Fibroblast of mammary gland (primary cell): ENCODE measurements around the gene CYS1.
A peak's percentile ranks its signal among the peaks of the same experiment; 100 is the strongest.
"Not testable (repeated sequence)": the region's sequence is repeated elsewhere in the genome, so short reads cannot be mapped to it uniquely, and the experiment has no call there.

ENCODE experiments used
- DNase-seq: peaks from one replicate; pipeline ENCODE4 v3.0.0-alpha.2; 2010; ENCODE audit warnings: low read depth
- H3K4me3 ChIP-seq: 2 replicates; pipeline ENCODE4 v1.5.1; 2011; ENCODE audit warnings: low read depth, mild to moderate bottlenecking, low read length, moderate library complexity; ENCODE audit not compliant: control insufficient read depth
- CTCF ChIP-seq: conservative IDR thresholded peaks from 2 replicates; pipeline ENCODE4 v1.5.1; 2011; ENCODE audit warnings: low read depth, low read length, inconsistent platforms; ENCODE audit not compliant: control insufficient read depth, insufficient read depth

Gene CYS1

GRCh38 chr2:10109311-10109710, 29.1 kb upstream of the CYS1 start:
- no peak overlapping the region for H3K4me3 ChIP-seq
- no peak for TF ChIP-seq CTCF
- no peak for DNase-seq

- not testable (repeated sequence) for DNase-seq, H3K4me3 ChIP-seq
Observed at GRCh38 chr2:10104906-10105305, 24.7 kb upstream of the CYS1 start.

- H3K4me3 ChIP-seq, result no peak overlapping the region
- no peak for TF ChIP-seq CTCF
- DNase-seq, result no peak
Observed at GRCh38 chr2:10103179-10103578, 23.0 kb upstream of the CYS1 start.

GRCh38 chr2:10101491-10101890, 21.3 kb upstream of the CYS1 start:
- no peak for TF ChIP-seq CTCF
- H3K4me3 ChIP-seq, result no peak overlapping the region
- no peak for DNase-seq

GRCh38 chr2:10097352-10098148, 17.3 kb upstream of the CYS1 start:
- DNase-seq, result peak; percentile 53
- TF ChIP-seq CTCF, result peak; percentile 93
- H3K4me3 ChIP-seq, result no peak overlapping the region

GRCh38 chr2:10096641-10097040, 16.4 kb upstream of the CYS1 start:
- DNase-seq, result no peak
- no peak for TF ChIP-seq CTCF
- H3K4me3 ChIP-seq, result no peak overlapping the region

- TF ChIP-seq CTCF, result no peak
- DNase-seq, result no peak
- H3K4me3 ChIP-seq, result no peak overlapping the region
Observed at GRCh38 chr2:10095175-10095574, 15.0 kb upstream of the CYS1 start.
